Upper lobe of right lung (tissue), 1 donor: ENCODE results near the gene LIFR. TPM values are rescaled to one million over a fixed set of nuclear protein-coding genes. Genes with fewer than 3 reads are reported as not detected.

Source experiments
- ATAC-seq: fragments of 200-7000 bp; cut with Tn5 transposase; one replicate; pipeline ENCODE4 v1.9.1; 2020; ENCODE audit warnings: mild to moderate bottlenecking, moderate library complexity
- DNase-seq: peaks from one replicate; pipeline ENCODE4 v3.0.0-alpha.2; 2020
- H3K27ac ChIP-seq: fragments of 200-600 bp; one replicate; pipeline ENCODE4 v1.8.0; 2022
- H3K27me3 ChIP-seq: fragments of 200-600 bp; one replicate; pipeline ENCODE4 v1.8.0; 2022; ENCODE audit warnings: mild to moderate bottlenecking
- H3K36me3 ChIP-seq: fragments of 200-600 bp; one replicate; pipeline ENCODE4 v1.8.0; 2022
- H3K4me1 ChIP-seq: fragments of 200-600 bp; one replicate; pipeline ENCODE4 v1.8.0; 2022
- H3K4me3 ChIP-seq: fragments of 200-600 bp; one replicate; pipeline ENCODE4 v1.8.0; 2022; ENCODE audit warnings: mild to moderate bottlenecking
- H3K9me3 ChIP-seq: fragments of 200-600 bp; one replicate; pipeline ENCODE4 v1.8.0; 2022
- CTCF ChIP-seq: fragments of 200-600 bp; IDR thresholded peaks from one replicate; pipeline ENCODE4 v1.8.0; 2022; ENCODE audit warnings: antibody characterized with exemption
- intact Hi-C: fragments of 100-400 bp; cut with DNase I; formaldehyde crosslinking; loops from one replicate; pipeline ENCODE4 v1.11.0; 2022
- total RNA-seq: library from RNA; stranded (reverse); fragmentation: NEBNext Ultra II Directional; extraction: Animal tissue kit (Norgen Biotek cat#: 25700); gene quantifications from one replicate; pipeline ENCODE4 v1.2.1, GENCODE V29; 2021
- donor health status: DM: no; HTN: yes; CAD: no; lungs with severe emphysema.

LIFR gene
- total RNA-seq, 1 donor from 2014 or later, result 151 TPM

DNA sequence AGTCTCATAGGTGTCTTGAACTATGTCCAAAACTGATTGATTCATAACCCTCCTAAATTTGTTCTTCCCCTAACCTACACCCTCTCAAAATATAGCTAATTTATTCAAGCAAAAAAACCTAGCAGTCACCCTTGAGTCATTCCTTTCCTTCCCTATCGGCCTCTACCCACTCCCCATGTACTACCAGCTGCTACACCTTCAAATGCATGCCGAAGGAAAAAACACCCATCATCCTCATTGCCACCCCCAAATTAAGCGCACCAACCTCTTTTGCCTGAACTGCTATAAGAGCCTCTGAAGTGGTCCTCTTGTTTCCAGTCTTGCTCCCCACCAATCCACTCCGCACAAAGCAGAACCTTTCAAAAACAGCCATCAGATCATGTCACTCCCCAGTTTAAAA lies 12.6 kb downstream of the LIFR start:
- intact Hi-C loops, result no loop called here
- Histone ChIP-seq H3K4me1 (peaks cover 57% of the 10 kb centered on the region), H3K27me3 (no peaks in the 10 kb centered on the region), H3K36me3 (no peaks in the 10 kb centered on the region), H3K27ac (no peak overlapping the region), H3K4me3 (no peak overlapping the region), H3K9me3 (no peaks in the 10 kb centered on the region)
- TF ChIP-seq CTCF, result no peak
- DNase-seq (no peak), ATAC-seq (no peak)

DNA sequence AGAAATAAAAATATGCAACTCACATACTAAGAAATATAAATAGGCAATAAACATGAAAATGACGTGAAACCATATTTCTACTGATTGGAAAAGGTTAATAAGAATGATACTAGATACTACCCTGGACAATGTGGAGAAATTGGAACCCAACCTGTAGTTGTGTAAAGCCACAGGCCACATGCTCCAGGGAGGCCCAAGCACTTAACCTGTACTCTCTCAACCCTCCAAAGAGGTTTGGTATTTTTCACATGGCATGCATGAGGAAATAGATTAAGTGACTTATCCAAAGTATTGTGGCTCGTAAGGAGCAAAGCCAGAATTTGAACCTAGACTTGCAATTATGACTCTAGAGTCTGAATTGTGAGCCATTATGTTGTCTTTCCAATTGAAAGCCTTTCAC lies 13.4 kb downstream of the LIFR start:
- Histone ChIP-seq H3K27me3 (no peaks in the 10 kb centered on the region), H3K9me3 (no peaks in the 10 kb centered on the region), H3K4me3 (no peak overlapping the region), H3K36me3 (no peaks in the 10 kb centered on the region), H3K27ac (no peak overlapping the region), H3K4me1 (peaks cover 50% of the 10 kb centered on the region)
- ATAC-seq (peak; percentile 62), DNase-seq (no peak)
- intact Hi-C loops, result no loop called here
- no peak for TF ChIP-seq CTCF

GRCh38 chr5:38541174-38541725 lies 15.2 kb downstream of the LIFR start:
- Histone ChIP-seq H3K27me3 (no peaks in the 10 kb centered on the region), H3K36me3 (no peaks in the 10 kb centered on the region), H3K4me3 (no peak overlapping the region), H3K9me3 (no peaks in the 10 kb centered on the region), H3K4me1 (peaks cover 40% of the 10 kb centered on the region), H3K27ac (no peak overlapping the region)
- no peak for DNase-seq
- ATAC-seq, result no peak
- intact Hi-C loops, result no loop called here
- TF ChIP-seq CTCF, result no peak

DNA sequence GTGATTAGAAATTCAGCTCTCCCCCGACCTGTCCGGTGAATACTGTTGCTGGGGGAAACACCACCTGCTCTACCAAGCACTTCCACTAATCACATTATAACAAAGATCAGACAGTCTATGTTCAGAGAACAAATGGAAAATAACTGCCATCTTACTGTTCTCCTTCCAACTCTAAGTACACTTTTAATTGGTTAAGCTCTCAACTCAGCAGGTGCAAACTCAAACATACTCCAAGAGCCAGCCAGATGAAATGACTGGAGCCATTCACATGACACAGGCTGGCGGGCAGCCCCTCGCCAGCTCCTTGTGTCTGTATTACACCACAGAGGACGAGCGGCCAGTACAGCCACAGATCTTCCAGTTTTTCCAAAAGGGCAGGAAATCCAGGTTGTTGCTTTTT lies 16.1 kb downstream of the LIFR start:
- Histone ChIP-seq H3K36me3 (no peaks in the 10 kb centered on the region), H3K27me3 (no peaks in the 10 kb centered on the region), H3K9me3 (no peaks in the 10 kb centered on the region), H3K4me1 (peaks cover 49% of the 10 kb centered on the region), H3K27ac (peak overlapping the region; percentile 28), H3K4me3 (peak overlapping the region; percentile 5)
- no peak for TF ChIP-seq CTCF
- peak; percentile 77 for DNase-seq
- intact Hi-C loops, result no loop called here
- ATAC-seq, result peak; percentile 90

DNA sequence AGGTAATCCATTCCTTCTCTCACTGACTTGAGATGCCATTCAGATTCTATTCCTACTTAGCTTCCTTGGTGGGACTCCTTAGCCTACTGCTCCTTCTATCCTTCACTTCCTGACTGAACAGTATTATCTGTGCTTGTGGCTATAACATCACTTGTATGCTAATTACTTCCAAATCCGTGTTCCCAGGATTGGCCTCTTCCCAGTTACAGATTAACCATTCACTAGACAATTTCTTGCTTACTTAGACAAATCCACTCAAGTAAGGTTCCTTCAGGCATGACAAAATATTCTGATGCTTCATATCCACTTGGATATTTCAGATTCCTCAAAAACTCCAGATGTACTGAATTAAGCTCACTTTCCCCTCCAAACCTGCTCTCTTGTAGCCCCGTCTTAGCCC lies 18.3 kb downstream of the LIFR start:
- intact Hi-C loops, result no loop called here
- Histone ChIP-seq H3K4me3 (no peak overlapping the region), H3K9me3 (no peaks in the 10 kb centered on the region), H3K4me1 (peaks cover 49% of the 10 kb centered on the region), H3K27me3 (no peaks in the 10 kb centered on the region), H3K27ac (no peak overlapping the region), H3K36me3 (no peaks in the 10 kb centered on the region)
- TF ChIP-seq CTCF, result no peak
- ATAC-seq, result no peak
- no peak for DNase-seq

DNA sequence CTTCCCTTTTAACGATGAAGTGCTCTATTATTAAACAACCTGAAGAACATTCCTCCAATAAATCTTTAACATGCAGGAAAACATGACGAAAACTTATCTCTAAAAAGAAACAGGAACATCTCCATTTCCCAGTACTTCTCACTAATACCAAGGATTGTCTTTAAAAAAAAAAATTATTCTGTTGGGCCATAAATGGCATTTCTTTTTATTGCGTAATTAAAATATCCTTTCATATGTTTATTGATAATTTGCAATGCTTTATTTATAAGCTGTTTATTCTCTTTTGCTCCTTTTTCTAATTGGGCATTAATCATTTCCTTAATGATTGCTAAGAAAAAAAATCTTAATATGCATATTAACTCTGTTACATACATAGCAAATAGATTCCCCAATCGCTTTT lies 18.9 kb downstream of the LIFR start:
- no peaks in the 10 kb centered on the region for H3K27me3 ChIP-seq
- H3K36me3 ChIP-seq, result no peaks in the 10 kb centered on the region
- no peak for ATAC-seq
- peaks cover 55% of the 10 kb centered on the region for H3K4me1 ChIP-seq
- H3K9me3 ChIP-seq, result no peaks in the 10 kb centered on the region
- no peak for DNase-seq
- intact Hi-C loops, result no loop called here
- no peak overlapping the region for H3K27ac ChIP-seq
- H3K4me3 ChIP-seq, result no peak overlapping the region
- TF ChIP-seq CTCF, result no peak
